OCI-LY1 (cell line): ENCODE results near the gene CHST15.

Experiments used
- H2AFZ ChIP-seq: fragments of 200-600 bp; sonication (generic), shearing (Covaris generic); 2 replicates; pipeline ENCODE4 v1.6.0; 2014; ENCODE audit warnings: antibody characterized with exemption, mild to moderate bottlenecking, low read length
- H3F3A ChIP-seq: fragments of 200-600 bp; sonication (generic), shearing (Covaris generic); 2 replicates; pipeline ENCODE4 v1.6.0; 2014; ENCODE audit warnings: mild to moderate bottlenecking, antibody characterized with exemption, low read length, moderate library complexity; ENCODE audit not compliant: insufficient read depth
- H3K27ac ChIP-seq: fragments of 200-600 bp; sonication (generic); 2 replicates; pipeline ENCODE4 v1.5.1; 2014; ENCODE audit warnings: low read length, mixed run types, mild to moderate bottlenecking, low read depth; ENCODE audit not compliant: poor library complexity, severe bottlenecking
- H3K27me3 ChIP-seq: fragments of 200-600 bp; sonication (generic); 2 replicates; pipeline ENCODE4 v1.6.0; 2014; ENCODE audit warnings: antibody characterized with exemption, mild to moderate bottlenecking, low read length, moderate library complexity; ENCODE audit not compliant: insufficient read depth
- H3K36me3 ChIP-seq: fragments of 200-600 bp; sonication (generic); 2 replicates; pipeline ENCODE4 v1.6.1; 2014; ENCODE audit warnings: mild to moderate bottlenecking, antibody characterized with exemption, low read length, moderate library complexity, mixed read lengths; ENCODE audit not compliant: insufficient read depth
- H3K4me1 ChIP-seq: fragments of 200-600 bp; sonication (generic); 2 replicates; pipeline ENCODE4 v1.5.1; 2014; ENCODE audit warnings: mild to moderate bottlenecking, low read length, moderate library complexity; ENCODE audit not compliant: insufficient read depth, severe bottlenecking
- H3K4me2 ChIP-seq: fragments of 200-600 bp; sonication (generic), shearing (Covaris generic); 2 replicates; pipeline ENCODE4 v1.6.1; 2014; ENCODE audit warnings: low read length
- H3K4me3 ChIP-seq: fragments of 200-600 bp; sonication (generic); 2 replicates; pipeline ENCODE4 v1.5.1; 2014; ENCODE audit warnings: low read length, low read depth, mild to moderate bottlenecking, mixed read lengths; ENCODE audit not compliant: poor library complexity, severe bottlenecking
- H3K79me2 ChIP-seq: fragments of 200-600 bp; shearing (Covaris generic); 2 replicates; pipeline ENCODE4 v1.6.1; 2016; ENCODE audit warnings: mixed run types, low read length, mixed read lengths; ENCODE audit not compliant: insufficient read depth
- H3K9ac ChIP-seq: fragments of 200-600 bp; sonication (generic), shearing (Covaris generic); 2 replicates; pipeline ENCODE4 v1.6.1; 2014; ENCODE audit warnings: mild to moderate bottlenecking, low read length, mixed read lengths
- H3K9me2 ChIP-seq: fragments of 200-600 bp; sonication (generic), shearing (Covaris generic); 2 replicates; pipeline ENCODE4 v1.6.1; 2014; ENCODE audit warnings: low read depth, mild to moderate bottlenecking, low read length, mixed read lengths
- H3K9me3 ChIP-seq: fragments of 200-600 bp; shearing (Covaris generic); 2 replicates; pipeline ENCODE4 v1.6.1; 2014; ENCODE audit warnings: low read length, mixed read lengths
- H4K20me1 ChIP-seq: fragments of 200-600 bp; sonication (generic), shearing (Covaris generic); 2 replicates; pipeline ENCODE4 v1.6.0; 2016; ENCODE audit warnings: mild to moderate bottlenecking, low read length; ENCODE audit not compliant: insufficient read depth
- EZH2 ChIP-seq: fragments of 200-600 bp; sonication (generic), shearing (Covaris generic); IDR thresholded peaks from 2 replicates; pipeline ENCODE4 v1.8.0; 2017; ENCODE audit warnings: borderline replicate concordance, mixed run types, mild to moderate bottlenecking, antibody characterized with exemption, low read length, moderate library complexity, mixed read lengths
- TF ChIP-seq, protein P1 (sequence below): fragments of 200-600 bp; sonication (generic), shearing (Covaris generic); IDR thresholded peaks from 2 replicates; pipeline ENCODE4 v1.5.1; 2017; ENCODE audit warnings: mild to moderate bottlenecking, antibody characterized with exemption, low read length, moderate library complexity, mixed read lengths

Gene CHST15

DNA sequence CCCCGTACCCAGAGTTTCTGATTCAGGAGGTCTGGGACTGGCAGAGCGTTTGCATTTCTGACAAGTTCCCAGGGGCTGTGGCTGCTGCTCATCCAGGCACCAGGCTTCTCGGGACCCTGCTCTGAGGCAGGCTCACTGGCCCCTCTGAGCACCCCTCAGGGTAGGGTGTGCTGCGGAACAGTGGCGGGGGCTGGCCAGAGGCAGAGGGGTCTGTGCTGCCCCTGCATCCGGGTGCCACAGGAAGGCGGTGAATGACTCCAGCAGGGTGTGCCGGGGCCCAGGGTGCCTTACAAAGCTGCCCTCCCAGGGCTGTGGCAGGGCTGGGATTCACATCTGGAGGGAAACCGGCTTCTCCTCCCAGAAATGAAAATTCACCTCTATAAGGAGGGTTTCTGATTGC, 77.4 kb downstream of the CHST15 start:
- Histone ChIP-seq H3K36me3 (peaks cover 52% of the 10 kb centered on the region), H3K27ac (no peak overlapping the region), H3K79me2 (no peaks in the 10 kb centered on the region), H2AFZ (no peak overlapping the region), H3K4me3 (no peak overlapping the region), H3K4me2 (no peak overlapping the region), H4K20me1 (no peaks in the 10 kb centered on the region), H3K27me3 (no peaks in the 10 kb centered on the region), H3K9me2 (no peaks in the 10 kb centered on the region), H3K9ac (no peak overlapping the region), H3F3A (no peaks in the 10 kb centered on the region), H3K4me1 (no peaks in the 10 kb centered on the region), H3K9me3 (peaks cover 13% of the 10 kb centered on the region; the same call in 1 of the 2 replicates)
- TF ChIP-seq, protein P1, sequence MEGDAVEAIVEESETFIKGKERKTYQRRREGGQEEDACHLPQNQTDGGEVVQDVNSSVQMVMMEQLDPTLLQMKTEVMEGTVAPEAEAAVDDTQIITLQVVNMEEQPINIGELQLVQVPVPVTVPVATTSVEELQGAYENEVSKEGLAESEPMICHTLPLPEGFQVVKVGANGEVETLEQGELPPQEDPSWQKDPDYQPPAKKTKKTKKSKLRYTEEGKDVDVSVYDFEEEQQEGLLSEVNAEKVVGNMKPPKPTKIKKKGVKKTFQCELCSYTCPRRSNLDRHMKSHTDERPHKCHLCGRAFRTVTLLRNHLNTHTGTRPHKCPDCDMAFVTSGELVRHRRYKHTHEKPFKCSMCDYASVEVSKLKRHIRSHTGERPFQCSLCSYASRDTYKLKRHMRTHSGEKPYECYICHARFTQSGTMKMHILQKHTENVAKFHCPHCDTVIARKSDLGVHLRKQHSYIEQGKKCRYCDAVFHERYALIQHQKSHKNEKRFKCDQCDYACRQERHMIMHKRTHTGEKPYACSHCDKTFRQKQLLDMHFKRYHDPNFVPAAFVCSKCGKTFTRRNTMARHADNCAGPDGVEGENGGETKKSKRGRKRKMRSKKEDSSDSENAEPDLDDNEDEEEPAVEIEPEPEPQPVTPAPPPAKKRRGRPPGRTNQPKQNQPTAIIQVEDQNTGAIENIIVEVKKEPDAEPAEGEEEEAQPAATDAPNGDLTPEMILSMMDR = no peak
- no peak for TF ChIP-seq EZH2

DNA sequence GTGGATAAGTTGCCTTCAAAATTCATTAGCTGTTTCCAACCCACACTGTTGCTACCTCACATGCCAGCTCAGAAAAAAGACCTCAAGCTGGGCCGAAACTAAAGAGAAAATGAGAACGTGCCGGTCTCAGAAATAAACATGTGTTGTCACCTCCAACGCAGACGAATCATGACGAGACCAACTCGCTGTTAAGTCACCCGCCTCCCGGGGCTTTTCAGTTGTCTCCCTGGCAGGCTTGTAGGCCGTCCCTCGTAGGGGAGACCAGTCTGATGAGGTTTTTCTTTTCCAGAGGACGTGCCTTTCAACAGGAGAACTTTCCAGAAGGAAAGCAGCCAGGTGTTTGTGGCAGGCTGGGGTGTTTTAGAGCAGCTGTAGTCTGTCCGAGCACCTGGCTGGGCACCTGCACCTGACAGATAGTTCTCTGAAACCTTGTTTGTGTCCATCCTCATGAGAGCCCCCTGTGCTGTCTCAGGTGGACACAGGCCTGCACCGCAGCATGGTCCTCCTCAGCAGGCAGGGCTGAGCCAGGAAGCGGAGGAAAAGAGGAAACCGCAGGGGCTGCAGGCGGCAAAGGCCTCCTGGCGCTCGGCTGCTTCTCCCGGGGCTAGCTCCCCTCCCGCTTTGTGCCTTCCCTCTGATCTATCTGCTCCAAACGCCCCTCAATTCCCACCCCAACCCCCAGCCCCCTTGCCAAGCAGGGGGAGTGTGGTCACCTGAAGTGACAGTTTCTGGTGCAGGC, 78.8 kb downstream of the CHST15 start:
- no peaks in the 10 kb centered on the region for H3K79me2 ChIP-seq
- peaks cover 13% of the 10 kb centered on the region; the same call in 1 of the 2 replicates for H3K9me3 ChIP-seq
- H3K27me3 ChIP-seq = no peaks in the 10 kb centered on the region
- TF ChIP-seq, protein P1 = no peak
- no peak overlapping the region for H3K27ac ChIP-seq
- no peaks in the 10 kb centered on the region for H4K20me1 ChIP-seq
- H3K9ac ChIP-seq = no peak overlapping the region
- no peak overlapping the region for H3K4me3 ChIP-seq
- H3K4me1 ChIP-seq = no peaks in the 10 kb centered on the region
- H3K36me3 ChIP-seq = peaks cover 46% of the 10 kb centered on the region
- H3F3A ChIP-seq = no peaks in the 10 kb centered on the region
- no peak overlapping the region for H2AFZ ChIP-seq
- no peak overlapping the region for H3K4me2 ChIP-seq
- no peaks in the 10 kb centered on the region for H3K9me2 ChIP-seq

DNA sequence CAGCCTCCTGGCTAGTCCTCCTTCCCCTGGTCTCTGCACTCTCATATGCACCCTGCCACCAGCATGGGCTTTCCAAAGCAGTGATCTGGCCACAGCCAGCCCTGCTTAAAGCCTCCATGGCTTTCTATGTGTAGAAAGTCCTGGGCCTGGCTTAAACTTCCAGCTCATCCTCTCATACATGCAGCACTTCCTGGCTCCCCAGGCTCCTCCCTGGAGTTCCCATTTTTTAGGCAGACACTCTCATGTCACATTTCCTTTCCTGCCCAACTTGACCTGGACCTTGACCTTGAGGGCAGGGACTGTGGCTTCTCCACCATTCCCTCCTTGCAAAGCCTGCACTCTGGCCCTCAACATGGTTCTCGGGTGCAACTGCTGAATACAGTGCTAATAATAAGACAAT, 79.5 kb downstream of the CHST15 start:
- Histone ChIP-seq H3K9ac (no peak overlapping the region), H3K27me3 (no peaks in the 10 kb centered on the region), H3F3A (no peaks in the 10 kb centered on the region), H3K36me3 (peaks cover 47% of the 10 kb centered on the region), H3K4me1 (no peaks in the 10 kb centered on the region), H3K9me2 (no peaks in the 10 kb centered on the region), H3K79me2 (no peaks in the 10 kb centered on the region), H4K20me1 (no peaks in the 10 kb centered on the region), H3K4me2 (no peak overlapping the region), H3K27ac (no peak overlapping the region), H3K4me3 (no peak overlapping the region), H3K9me3 (peaks cover 13% of the 10 kb centered on the region; the same call in 1 of the 2 replicates), H2AFZ (no peak overlapping the region)
- TF ChIP-seq EZH2 = no peak
- TF ChIP-seq, protein P1 = no peak
